Neural cell (in vitro differentiated cells): Measurements from ENCODE around the gene NLRP13. TPM values are rescaled to one million over a fixed set of nuclear protein-coding genes. Genes with fewer than 3 reads are reported as not detected.

Experiments used
- H2AFZ ChIP-seq: fragments of 200-600, 300-800 bp; sonication (generic), shearing (Covaris generic); 2 replicates; pipeline ENCODE4 v1.6.0; 2014; ENCODE audit warnings: low read depth, mild to moderate bottlenecking, antibody characterized with exemption, low read length, moderate library complexity
- H3F3A ChIP-seq: fragments of 200-600 bp; shearing (Covaris generic); 2 replicates; pipeline ENCODE4 v1.6.1; 2016; ENCODE audit warnings: mild to moderate bottlenecking, moderate library complexity, mixed read lengths, antibody characterized with exemption, low read length; ENCODE audit not compliant: insufficient read depth, poor library complexity, severe bottlenecking
- H3K27ac ChIP-seq: fragments of 200-600, 300-800 bp; sonication (generic), shearing (Covaris generic); 2 replicates; pipeline ENCODE4 v1.5.1; 2014; ENCODE audit warnings: mild to moderate bottlenecking, low read length, moderate library complexity
- H3K27me3 ChIP-seq: fragments of 300-800, 200-600 bp; sonication (generic), shearing (Covaris generic); 2 replicates; pipeline ENCODE4 v1.6.0; 2014; ENCODE audit warnings: mild to moderate bottlenecking, low read depth, low read length, moderate library complexity; ENCODE audit not compliant: insufficient read depth
- H3K36me3 ChIP-seq: fragments of 300-800, 200-600 bp; sonication (generic), shearing (Covaris generic); 2 replicates; pipeline ENCODE4 v1.5.1; 2014; ENCODE audit warnings: mild to moderate bottlenecking, antibody characterized with exemption, low read length, moderate library complexity; ENCODE audit not compliant: insufficient read depth
- H3K4me2 ChIP-seq: fragments of 300-800, 200-600 bp; sonication (generic), shearing (Covaris generic); 2 replicates; pipeline ENCODE4 v1.6.0; 2014; ENCODE audit warnings: mild to moderate bottlenecking, low read length
- H3K4me3 ChIP-seq: fragments of 300-800, 200-600 bp; sonication (generic), shearing (Covaris generic); 2 replicates; pipeline ENCODE4 v1.5.1; 2014; ENCODE audit warnings: mild to moderate bottlenecking, low read length, moderate library complexity
- H3K79me2 ChIP-seq: fragments of 200-600 bp; shearing (Covaris generic); replicated peaks from 2 replicates; pipeline ENCODE4 v1.6.0; 2014; ENCODE audit warnings: mild to moderate bottlenecking, low read length, moderate library complexity; ENCODE audit not compliant: insufficient read depth
- H3K9ac ChIP-seq: fragments of 300-800, 200-600 bp; sonication (generic), shearing (Covaris generic); 2 replicates; pipeline ENCODE4 v1.6.1; 2016; ENCODE audit warnings: mild to moderate bottlenecking, low read length, mixed read lengths
- H3K9me2 ChIP-seq: fragments of 200-600 bp; shearing (Covaris generic); 2 replicates; pipeline ENCODE4 v1.6.1; 2016; ENCODE audit warnings: mild to moderate bottlenecking, low read length, mixed read lengths; ENCODE audit not compliant: insufficient read depth
- H3K9me3 ChIP-seq: fragments of 200-600, 300-800 bp; sonication (generic), shearing (Covaris generic); 2 replicates; pipeline ENCODE4 v1.6.1; 2016; ENCODE audit warnings: mild to moderate bottlenecking, mixed run types, low read length, moderate library complexity, mixed read lengths
- H4K20me1 ChIP-seq: fragments of 200-600 bp; shearing (Covaris generic); 2 replicates; pipeline ENCODE4 v1.6.1; 2016; ENCODE audit warnings: mild to moderate bottlenecking, mixed run types; ENCODE audit not compliant: insufficient read depth
- EP300 ChIP-seq: fragments of 450-650 bp; conservative IDR thresholded peaks from 2 replicates; pipeline ENCODE4 v1.6.1; 2014; ENCODE audit warnings: antibody characterized with exemption, mild to moderate bottlenecking, moderate library complexity; ENCODE audit not compliant: poor library complexity, severe bottlenecking
- EZH2 ChIP-seq: fragments of 200-600, 300-800 bp; shearing (Covaris generic), sonication (generic); IDR thresholded peaks from 2 replicates; pipeline ENCODE4 v1.6.1; 2014; ENCODE audit warnings: antibody characterized with exemption, low read length, borderline replicate concordance, mild to moderate bottlenecking; ENCODE audit not compliant: insufficient read depth, poor library complexity, severe bottlenecking
- MXI1 ChIP-seq: fragments of 450-650 bp; conservative IDR thresholded peaks from 2 replicates; pipeline ENCODE4 v1.6.1; 2014; ENCODE audit warnings: antibody characterized with exemption, mild to moderate bottlenecking; ENCODE audit not compliant: poor library complexity, severe bottlenecking
- POLR2AphosphoS5 ChIP-seq: IDR thresholded peaks from 2 replicates; pipeline ENCODE4 v1.6.1; 2012
- RAD21 ChIP-seq: fragments of 450-650 bp; conservative IDR thresholded peaks from 2 replicates; pipeline ENCODE4 v1.6.1; 2014; ENCODE audit warnings: antibody characterized with exemption, mild to moderate bottlenecking, moderate library complexity
- SMC3 ChIP-seq: fragments of 450-650 bp; conservative IDR thresholded peaks from 2 replicates; pipeline ENCODE4 v1.6.1; 2014; ENCODE audit warnings: antibody characterized with exemption, mild to moderate bottlenecking, moderate library complexity; ENCODE audit not compliant: poor library complexity
- TAF1 ChIP-seq: IDR thresholded peaks from 2 replicates; pipeline ENCODE4 v1.6.1; 2012; ENCODE audit warnings: low read depth
- polyA plus RNA-seq: library from polyadenylated mRNA; depleted of rRNA; stranded (reverse); fragments of >200 nt; gene quantifications from 2 replicates; pipeline ENCODE4 v1.2.3, GENCODE V29; 2014
- TF ChIP-seq, protein P1 (sequence below): IDR thresholded peaks from 2 replicates; pipeline ENCODE4 v1.6.1; 2012; ENCODE audit warnings: borderline replicate concordance
- TF ChIP-seq, protein P2 (sequence below): fragments of 450-650 bp; IDR thresholded peaks from 2 replicates; pipeline ENCODE4 v1.5.1; 2014; ENCODE audit warnings: antibody characterized with exemption, mild to moderate bottlenecking, moderate library complexity; ENCODE audit not compliant: poor library complexity, severe bottlenecking

NLRP13 gene
- polyA plus RNA-seq, 1 donor from 2014 or later: not detected

- Histone ChIP-seq H3K27ac (no peak overlapping the region), H3K79me2 (no peaks in the 10 kb centered on the region), H3K4me2 (no peak overlapping the region), H3K36me3 (no peaks in the 10 kb centered on the region), H3K9me3 (no peaks in the 10 kb centered on the region), H3K27me3 (no peaks in the 10 kb centered on the region), H3F3A (no peaks in the 10 kb centered on the region), H3K9me2 (no peaks in the 10 kb centered on the region), H3K4me3 (no peak overlapping the region), H2AFZ (no peak overlapping the region), H4K20me1 (no peaks in the 10 kb centered on the region), H3K9ac (no peak overlapping the region)
- no peak for TF ChIP-seq EP300
- TF ChIP-seq, protein P1, sequence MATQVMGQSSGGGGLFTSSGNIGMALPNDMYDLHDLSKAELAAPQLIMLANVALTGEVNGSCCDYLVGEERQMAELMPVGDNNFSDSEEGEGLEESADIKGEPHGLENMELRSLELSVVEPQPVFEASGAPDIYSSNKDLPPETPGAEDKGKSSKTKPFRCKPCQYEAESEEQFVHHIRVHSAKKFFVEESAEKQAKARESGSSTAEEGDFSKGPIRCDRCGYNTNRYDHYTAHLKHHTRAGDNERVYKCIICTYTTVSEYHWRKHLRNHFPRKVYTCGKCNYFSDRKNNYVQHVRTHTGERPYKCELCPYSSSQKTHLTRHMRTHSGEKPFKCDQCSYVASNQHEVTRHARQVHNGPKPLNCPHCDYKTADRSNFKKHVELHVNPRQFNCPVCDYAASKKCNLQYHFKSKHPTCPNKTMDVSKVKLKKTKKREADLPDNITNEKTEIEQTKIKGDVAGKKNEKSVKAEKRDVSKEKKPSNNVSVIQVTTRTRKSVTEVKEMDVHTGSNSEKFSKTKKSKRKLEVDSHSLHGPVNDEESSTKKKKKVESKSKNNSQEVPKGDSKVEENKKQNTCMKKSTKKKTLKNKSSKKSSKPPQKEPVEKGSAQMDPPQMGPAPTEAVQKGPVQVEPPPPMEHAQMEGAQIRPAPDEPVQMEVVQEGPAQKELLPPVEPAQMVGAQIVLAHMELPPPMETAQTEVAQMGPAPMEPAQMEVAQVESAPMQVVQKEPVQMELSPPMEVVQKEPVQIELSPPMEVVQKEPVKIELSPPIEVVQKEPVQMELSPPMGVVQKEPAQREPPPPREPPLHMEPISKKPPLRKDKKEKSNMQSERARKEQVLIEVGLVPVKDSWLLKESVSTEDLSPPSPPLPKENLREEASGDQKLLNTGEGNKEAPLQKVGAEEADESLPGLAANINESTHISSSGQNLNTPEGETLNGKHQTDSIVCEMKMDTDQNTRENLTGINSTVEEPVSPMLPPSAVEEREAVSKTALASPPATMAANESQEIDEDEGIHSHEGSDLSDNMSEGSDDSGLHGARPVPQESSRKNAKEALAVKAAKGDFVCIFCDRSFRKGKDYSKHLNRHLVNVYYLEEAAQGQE: no peak
Measured at GRCh38 chr19:55901369-55902079, 30.6 kb downstream of the NLRP13 start.

- H3K4me2 ChIP-seq: no peak overlapping the region
- H3K79me2 ChIP-seq: no peaks in the 10 kb centered on the region
- no peaks in the 10 kb centered on the region for H3K27me3 ChIP-seq
- no peak overlapping the region for H3K9ac ChIP-seq
- H3K4me3 ChIP-seq: no peak overlapping the region
- H3K9me3 ChIP-seq: no peaks in the 10 kb centered on the region
- TF ChIP-seq RAD21 (no peak), POLR2AphosphoS5 (no peak), MXI1 (no peak), EP300 (no peak), TAF1 (no peak), SMC3 (no peak), EZH2 (no peak)
- TF ChIP-seq, protein P2, sequence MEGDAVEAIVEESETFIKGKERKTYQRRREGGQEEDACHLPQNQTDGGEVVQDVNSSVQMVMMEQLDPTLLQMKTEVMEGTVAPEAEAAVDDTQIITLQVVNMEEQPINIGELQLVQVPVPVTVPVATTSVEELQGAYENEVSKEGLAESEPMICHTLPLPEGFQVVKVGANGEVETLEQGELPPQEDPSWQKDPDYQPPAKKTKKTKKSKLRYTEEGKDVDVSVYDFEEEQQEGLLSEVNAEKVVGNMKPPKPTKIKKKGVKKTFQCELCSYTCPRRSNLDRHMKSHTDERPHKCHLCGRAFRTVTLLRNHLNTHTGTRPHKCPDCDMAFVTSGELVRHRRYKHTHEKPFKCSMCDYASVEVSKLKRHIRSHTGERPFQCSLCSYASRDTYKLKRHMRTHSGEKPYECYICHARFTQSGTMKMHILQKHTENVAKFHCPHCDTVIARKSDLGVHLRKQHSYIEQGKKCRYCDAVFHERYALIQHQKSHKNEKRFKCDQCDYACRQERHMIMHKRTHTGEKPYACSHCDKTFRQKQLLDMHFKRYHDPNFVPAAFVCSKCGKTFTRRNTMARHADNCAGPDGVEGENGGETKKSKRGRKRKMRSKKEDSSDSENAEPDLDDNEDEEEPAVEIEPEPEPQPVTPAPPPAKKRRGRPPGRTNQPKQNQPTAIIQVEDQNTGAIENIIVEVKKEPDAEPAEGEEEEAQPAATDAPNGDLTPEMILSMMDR: no peak
- TF ChIP-seq, protein P1: no peak
- no peaks in the 10 kb centered on the region for H4K20me1 ChIP-seq
- H3K36me3 ChIP-seq: no peaks in the 10 kb centered on the region
- H3F3A ChIP-seq: no peaks in the 10 kb centered on the region
- no peak overlapping the region for H3K27ac ChIP-seq
- no peak overlapping the region for H2AFZ ChIP-seq
- no peaks in the 10 kb centered on the region for H3K9me2 ChIP-seq
Measured at GRCh38 chr19:55898911-55899310, 33.2 kb downstream of the NLRP13 start.
